NCI-H2081 treated with DMSO at 0.1 percent for 48 hours (cell line): ENCODE measurements around the gene TRIM46.
"Not testable (repeated sequence)": the region's sequence is repeated elsewhere in the genome, so short reads cannot be mapped to it uniquely, and the experiment has no call there.

ENCODE experiments used
- DNase-seq: peaks from one replicate; lab custom pipeline; 2025; lab: John Stamatoyannopoulos, UW

The TRIM46 gene

DNA sequence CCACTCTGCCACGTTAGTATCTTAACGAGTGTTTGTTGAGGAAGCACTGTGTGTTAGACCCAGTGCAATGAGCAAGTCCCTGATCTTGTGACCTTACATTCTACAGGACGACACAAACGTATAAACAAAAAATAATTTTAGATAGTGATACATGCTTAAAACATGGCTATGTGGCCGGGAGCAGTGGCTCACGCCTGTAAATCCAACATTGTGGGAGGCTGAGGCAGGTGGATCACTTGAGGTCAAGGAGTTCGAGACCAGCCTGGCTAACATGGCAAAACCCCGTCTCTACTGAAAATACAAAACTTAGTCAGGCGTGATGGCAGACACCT lies 54.4 kb downstream of the TRIM46 start:
- no peak for DNase-seq

DNA sequence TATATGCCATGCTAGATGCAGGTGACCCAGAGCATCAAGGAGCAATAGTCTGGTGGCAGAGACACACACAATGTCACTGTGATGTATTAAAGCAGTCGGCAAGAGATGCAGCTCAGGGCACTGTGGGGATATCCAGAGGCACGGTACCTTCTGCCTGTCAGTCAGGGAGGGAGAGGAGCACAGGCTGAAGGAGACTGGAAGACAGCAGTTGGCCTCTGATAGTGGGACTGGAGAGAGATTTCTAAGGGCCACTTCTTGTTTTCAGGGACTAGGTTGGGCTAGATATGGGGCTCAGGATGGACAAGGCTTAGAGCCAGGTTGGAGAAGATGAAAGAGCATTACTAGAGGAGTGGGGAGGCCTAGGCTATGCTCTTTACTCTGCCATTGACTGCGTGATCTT lies 57.7 kb downstream of the TRIM46 start:
- not testable (repeated sequence) for DNase-seq

DNA sequence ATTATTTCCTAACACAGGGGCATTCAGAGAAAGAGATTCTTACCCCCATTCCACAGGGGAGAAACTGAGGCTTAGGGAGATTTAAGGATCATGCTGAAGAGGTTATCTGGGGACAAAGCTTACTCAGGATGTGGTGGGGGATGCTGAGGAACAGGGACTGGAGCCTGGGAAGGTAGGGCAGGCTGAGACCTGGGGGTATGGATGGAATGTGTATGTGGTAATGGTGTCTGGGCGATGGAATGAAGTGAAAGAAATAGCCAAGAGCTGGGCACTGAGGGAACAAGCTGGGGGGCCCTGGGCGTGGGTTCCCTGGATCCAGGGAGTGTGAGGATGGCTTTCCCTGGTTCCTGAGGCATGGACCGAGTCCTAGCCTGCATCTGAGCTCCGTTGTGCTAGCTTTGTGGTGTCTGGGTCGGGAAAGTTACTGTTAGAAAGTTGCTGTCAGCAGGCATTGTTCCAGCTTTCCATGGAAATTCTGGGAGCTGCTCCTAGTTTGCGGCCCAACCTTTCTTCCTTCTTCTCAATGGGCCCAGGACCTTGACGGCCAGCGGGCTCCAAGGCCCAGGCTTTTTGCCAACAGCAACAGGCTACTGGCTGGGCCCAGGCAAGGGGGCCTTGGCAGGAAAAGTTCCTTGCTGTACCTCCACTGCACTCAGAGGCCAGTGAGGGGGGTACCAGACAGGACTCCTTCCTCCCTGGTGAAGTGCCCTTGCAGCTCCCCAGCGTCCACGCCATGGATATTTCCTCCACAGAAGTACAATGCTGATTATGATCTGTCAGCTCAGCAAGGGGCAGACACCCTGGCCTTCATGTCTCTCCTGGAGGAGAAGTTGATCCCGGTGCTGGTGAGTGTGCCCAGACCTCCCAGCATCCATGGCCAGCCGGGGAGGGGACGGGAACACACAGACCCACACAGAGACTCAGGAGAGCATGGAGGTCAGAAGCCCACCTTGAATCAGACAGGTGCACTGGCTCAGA lies 58.6 kb downstream of the TRIM46 start:
- not testable (repeated sequence) for DNase-seq

DNA sequence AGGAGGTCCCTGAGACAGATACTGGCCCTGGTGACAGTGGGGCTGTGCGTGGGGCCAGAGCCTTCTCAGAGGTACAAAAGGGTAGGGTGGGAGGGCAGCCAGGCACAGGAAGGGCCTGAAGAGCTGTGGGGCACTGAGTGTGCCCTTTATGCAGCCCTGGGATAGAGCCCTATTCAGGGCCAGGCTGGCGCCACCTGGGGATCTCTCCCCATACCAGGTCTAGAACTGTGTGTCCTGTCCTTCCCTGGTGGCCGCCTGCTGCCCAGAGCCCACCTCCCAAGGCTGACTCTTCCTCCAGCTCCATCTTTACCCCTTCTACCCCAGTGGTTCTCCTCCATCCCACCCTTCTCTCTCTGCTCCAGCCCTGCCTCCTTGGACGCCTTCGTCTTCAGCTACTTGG lies 59.9 kb downstream of the TRIM46 start:
- DNase-seq = not testable (repeated sequence)
